Frontal cortex (tissue), 4 donors: ENCODE measurements around the gene PSMD8. TPM values are rescaled to one million over a fixed set of nuclear protein-coding genes. Genes with fewer than 3 reads are reported as not detected.
A peak's percentile ranks its signal among the peaks of the same experiment; 100 is the strongest.
"Not testable (repeated sequence)": the region's sequence is repeated elsewhere in the genome, so short reads cannot be mapped to it uniquely, and the experiment has no call there.

Source experiments
- DNase-seq, 2 donors: peaks; one replicate each; pipeline ENCODE4 v3.0.0; 2012; ENCODE audit warnings: low spot score in 2 of 2
- FAIRE-seq: peaks from 2 replicates; lab custom pipeline; 2012; peaks lifted over from hg19 to GRCh38; lab: Jason Lieb, UNC
- total RNA-seq: library from RNA; depleted of rRNA; stranded (reverse); fragments of >200 nt; gene quantifications from one replicate; pipeline ENCODE4 v1.2.3, GENCODE V29; 2014
- donor health status: control.
- donor health status: control.
- donor health status: control.

PSMD8 gene
- total RNA-seq, 1 donor from 2014 or later: 107 TPM

- DNase-seq (no peak), FAIRE-seq (no peak)
Measured at GRCh38 chr19:38402623-38402966, 28.2 kb downstream of the PSMD8 start.

GRCh38 chr19:38402967-38403674 is 28.8 kb downstream of the PSMD8 start, which contains the start of gene FAM98C:
TSS of gene FAM98C (plus strand) at chr19:38403093. CDS start at chr19:38403154, 61 bp downstream.
- no peak for FAIRE-seq
- peak; percentile 99 to 100 for DNase-seq

GRCh38 chr19:38404858-38405257 is 30.5 kb downstream of the PSMD8 start:
- FAIRE-seq (no peak), DNase-seq (no peak)

- DNase-seq (no peak), FAIRE-seq (no peak)
Measured at GRCh38 chr19:38405276-38405675, 30.9 kb downstream of the PSMD8 start.

- no peak for FAIRE-seq
- DNase-seq: no peak
Measured at GRCh38 chr19:38409631-38410133, 35.3 kb downstream of the PSMD8 start.

- FAIRE-seq, DNase-seq: not testable (repeated sequence)
Measured at GRCh38 chr19:38410407-38410806, 36.0 kb downstream of the PSMD8 start.

GRCh38 chr19:38411041-38411712 is 36.8 kb downstream of the PSMD8 start:
- no peak for FAIRE-seq

GRCh38 chr19:38411898-38412297 is 37.5 kb downstream of the PSMD8 start:
- DNase-seq, FAIRE-seq: not testable (repeated sequence)

More at GRCh38 chr19:38411041-38411712, 36.8 kb downstream of the PSMD8 start:
- no peak for DNase-seq

- DNase-seq (no peak), FAIRE-seq (no peak)
Measured at GRCh38 chr19:38412491-38412890, 38.1 kb downstream of the PSMD8 start.

- FAIRE-seq (no peak), DNase-seq (no peak)
Measured at GRCh38 chr19:38412961-38413360, 38.6 kb downstream of the PSMD8 start.

- FAIRE-seq: no peak
- no peak for DNase-seq
Measured at GRCh38 chr19:38413416-38413815, 39.0 kb downstream of the PSMD8 start.

GRCh38 chr19:38417146-38417543 is 42.8 kb downstream of the PSMD8 start:
- no peak for DNase-seq
- no peak for FAIRE-seq

GRCh38 chr19:38417544-38418506 is 43.5 kb downstream of the PSMD8 start:
- FAIRE-seq: no peak
- peak in 1 of 2 donors; percentile 40 for DNase-seq

- no peak for DNase-seq
- no peak for FAIRE-seq
Measured at GRCh38 chr19:38420935-38421334, 46.6 kb downstream of the PSMD8 start.

GRCh38 chr19:38421856-38422255 is 47.5 kb downstream of the PSMD8 start:
- no peak for DNase-seq

GRCh38 chr19:38422438-38422837 is 48.1 kb downstream of the PSMD8 start:
- no peak for DNase-seq
- no peak for FAIRE-seq

More at GRCh38 chr19:38421856-38422255, 47.5 kb downstream of the PSMD8 start:
- FAIRE-seq: no peak

- DNase-seq (no peak), FAIRE-seq (no peak)
Measured at GRCh38 chr19:38424272-38424671, 49.9 kb downstream of the PSMD8 start.

- no peak for FAIRE-seq
Measured at GRCh38 chr19:38425222-38425809, 50.9 kb downstream of the PSMD8 start.

GRCh38 chr19:38425810-38426466 is 51.6 kb downstream of the PSMD8 start, which contains the start of gene RASGRP4:
TSS of gene RASGRP4 (minus strand) at chr19:38426219. CDS start at chr19:38426091, 128 bp downstream.
- no peak for DNase-seq

More at GRCh38 chr19:38425222-38425809, 50.9 kb downstream of the PSMD8 start:
- DNase-seq: no peak

More at GRCh38 chr19:38425810-38426466, 51.6 kb downstream of the PSMD8 start, which contains the start of gene RASGRP4:
- no peak for FAIRE-seq
